ENCODE results near the gene RSPH9. TPM values are rescaled to one million over a fixed set of nuclear protein-coding genes. Genes with fewer than 3 reads are reported as not detected.

RSPH9 gene
- total and polyA plus RNA-seq, 2 experiments from 2014 or later: 0.10 to 0.39 TPM

DNA sequence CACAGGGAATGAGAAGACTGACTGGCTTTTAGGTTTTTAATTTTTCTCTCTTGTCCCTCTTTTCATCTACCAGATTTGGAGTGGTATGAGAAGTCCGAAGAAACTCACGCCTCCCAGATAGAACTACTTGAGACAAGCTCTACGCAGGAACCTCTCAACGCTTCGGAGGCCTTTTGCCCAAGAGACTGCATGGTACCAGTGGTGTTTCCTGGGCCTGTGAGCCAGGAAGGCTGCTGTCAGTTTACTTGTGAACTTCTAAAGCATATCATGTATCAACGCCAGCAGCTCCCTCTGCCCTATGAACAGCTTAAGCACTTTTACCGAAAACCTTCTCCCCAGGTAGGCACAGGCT, 8.6 kb upstream of the RSPH9 start (continued):
- no peak for TF ChIP-seq NANOG (IDR thresholded peaks at IDR 0.05; ENCODE audit: borderline replicate concordance)

DNA sequence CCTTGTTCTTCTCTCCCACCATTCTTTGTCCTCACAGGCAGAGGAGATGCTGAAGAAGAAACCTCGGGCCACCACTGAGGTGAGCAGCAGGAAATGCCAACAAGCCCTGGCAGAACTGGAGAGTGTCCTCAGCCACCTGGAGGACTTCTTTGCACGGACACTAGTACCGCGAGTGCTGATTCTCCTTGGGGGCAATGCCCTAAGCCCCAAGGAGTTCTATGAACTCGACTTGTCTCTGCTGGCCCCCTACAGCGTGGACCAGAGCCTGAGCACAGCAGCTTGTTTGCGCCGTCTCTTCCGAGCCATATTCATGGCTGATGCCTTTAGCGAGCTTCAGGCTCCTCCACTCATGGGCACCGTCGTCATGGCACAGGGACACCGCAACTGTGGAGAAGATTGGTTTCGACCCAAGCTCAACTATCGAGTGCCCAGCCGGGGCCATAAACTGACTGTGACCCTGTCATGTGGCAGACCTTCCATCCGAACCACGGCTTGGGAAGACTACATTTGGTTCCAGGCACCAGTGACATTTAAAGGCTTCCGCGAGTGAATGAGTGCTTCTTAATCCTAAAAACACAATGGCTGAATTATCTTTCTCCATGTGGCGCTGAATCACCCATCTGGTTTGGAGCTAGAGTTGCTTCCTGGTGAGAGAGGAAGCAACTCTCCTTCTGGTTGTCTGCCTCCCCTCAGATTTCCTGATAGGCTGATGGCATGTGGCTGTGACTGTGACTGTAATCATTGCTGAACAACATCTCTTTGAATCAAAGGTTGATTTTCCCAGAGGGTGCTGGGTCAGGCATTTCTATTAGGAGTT, 4.6 kb upstream of the RSPH9 start:
- TF ChIP-seq NANOG (IDR thresholded peaks at IDR 0.05; ENCODE audit: borderline replicate concordance): no peak
- TF ChIP-seq POLR2AphosphoS5 (IDR thresholded peaks at IDR 0.05; ENCODE audit: low read depth): no peak
- no peak for TF ChIP-seq JUNB (IDR thresholded peaks at IDR 0.05; ENCODE audit: unreplicated experiment)
- TF ChIP-seq, protein P1, sequence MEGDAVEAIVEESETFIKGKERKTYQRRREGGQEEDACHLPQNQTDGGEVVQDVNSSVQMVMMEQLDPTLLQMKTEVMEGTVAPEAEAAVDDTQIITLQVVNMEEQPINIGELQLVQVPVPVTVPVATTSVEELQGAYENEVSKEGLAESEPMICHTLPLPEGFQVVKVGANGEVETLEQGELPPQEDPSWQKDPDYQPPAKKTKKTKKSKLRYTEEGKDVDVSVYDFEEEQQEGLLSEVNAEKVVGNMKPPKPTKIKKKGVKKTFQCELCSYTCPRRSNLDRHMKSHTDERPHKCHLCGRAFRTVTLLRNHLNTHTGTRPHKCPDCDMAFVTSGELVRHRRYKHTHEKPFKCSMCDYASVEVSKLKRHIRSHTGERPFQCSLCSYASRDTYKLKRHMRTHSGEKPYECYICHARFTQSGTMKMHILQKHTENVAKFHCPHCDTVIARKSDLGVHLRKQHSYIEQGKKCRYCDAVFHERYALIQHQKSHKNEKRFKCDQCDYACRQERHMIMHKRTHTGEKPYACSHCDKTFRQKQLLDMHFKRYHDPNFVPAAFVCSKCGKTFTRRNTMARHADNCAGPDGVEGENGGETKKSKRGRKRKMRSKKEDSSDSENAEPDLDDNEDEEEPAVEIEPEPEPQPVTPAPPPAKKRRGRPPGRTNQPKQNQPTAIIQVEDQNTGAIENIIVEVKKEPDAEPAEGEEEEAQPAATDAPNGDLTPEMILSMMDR (conservative IDR thresholded peaks at IDR 0.05; ENCODE audit: low read depth in 2 of 2): no peak
- TF ChIP-seq ZNF331 (CRISPR knock-in tag; IDR thresholded peaks at IDR 0.05; ENCODE audit: low read depth): no peak
- no peak for TF ChIP-seq EZH2phosphoT487 (IDR thresholded peaks at IDR 0.05; ENCODE audit: unreplicated experiment)
- no peak for TF ChIP-seq ZNF114 (CRISPR knock-in tag; IDR thresholded peaks at IDR 0.05)
- H4K20me1 ChIP-seq (replicated peaks; ENCODE audit: insufficient read depth): peaks cover 31% of the 10 kb centered on the region
- H3F3A ChIP-seq (replicated peaks; ENCODE audit: low read depth): peaks cover 9% of the 10 kb centered on the region
- H3K27ac ChIP-seq (ENCODE audit: low read depth): no peak overlapping the region
- H3K36me3 ChIP-seq (ENCODE audit: insufficient read depth): peaks cover 23% of the 10 kb centered on the region
- H3K79me2 ChIP-seq (replicated peaks; ENCODE audit: insufficient read depth): peaks cover 44% of the 10 kb centered on the region
- no peaks in the 10 kb centered on the region for H3K27me3 ChIP-seq (ENCODE audit: insufficient read depth)
- Mint-ChIP-seq H3K27ac (no peak overlapping the region), H3K27me3 (ENCODE audit: insufficient read depth, low read depth, poor library complexity) (peaks cover 14% of the 10 kb centered on the region), H3K4me1 (peaks cover 18% of the 10 kb centered on the region), H3K9me3 (no peaks in the 10 kb centered on the region), H3K4me3 (no peak overlapping the region), H3K36me3 (ENCODE audit: low read depth) (peaks cover 62% of the 10 kb centered on the region)
- H3K4me3 ChIP-seq: no peak overlapping the region
- no peak for ATAC-seq
- H2AFZ ChIP-seq: no peak overlapping the region
- peaks cover 15% of the 10 kb centered on the region for H3K4me1 ChIP-seq (ENCODE audit: insufficient read depth)
- H3K9me2 ChIP-seq (ENCODE audit: insufficient read depth): no peaks in the 10 kb centered on the region
- no peak overlapping the region for H3K4me2 ChIP-seq
- no peak for DNase-seq (ENCODE audit: low spot score)

DNA sequence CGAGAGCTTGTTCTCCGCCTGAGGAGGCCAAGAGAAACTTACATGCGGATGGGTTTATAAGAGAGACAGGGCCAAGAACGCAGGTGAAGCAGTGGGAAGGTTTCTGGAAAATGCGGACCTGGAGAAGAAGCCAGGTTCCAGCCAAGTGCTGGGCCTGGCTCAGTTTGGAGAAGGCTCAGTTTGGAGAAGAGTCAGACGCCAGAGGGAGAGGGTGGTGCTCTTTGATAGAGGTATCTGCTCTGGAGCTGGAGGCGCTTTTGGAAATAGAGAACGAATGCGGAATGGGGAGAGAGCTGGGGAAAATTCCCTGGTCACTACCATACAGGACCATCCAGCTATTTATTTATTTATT, 753 bp downstream of the RSPH9 start:
- H3K9me2 ChIP-seq (ENCODE audit: insufficient read depth): no peaks in the 10 kb centered on the region
- H3K27ac Mint-ChIP-seq: peak overlapping the region; percentile 87
- TF ChIP-seq, protein P2, sequence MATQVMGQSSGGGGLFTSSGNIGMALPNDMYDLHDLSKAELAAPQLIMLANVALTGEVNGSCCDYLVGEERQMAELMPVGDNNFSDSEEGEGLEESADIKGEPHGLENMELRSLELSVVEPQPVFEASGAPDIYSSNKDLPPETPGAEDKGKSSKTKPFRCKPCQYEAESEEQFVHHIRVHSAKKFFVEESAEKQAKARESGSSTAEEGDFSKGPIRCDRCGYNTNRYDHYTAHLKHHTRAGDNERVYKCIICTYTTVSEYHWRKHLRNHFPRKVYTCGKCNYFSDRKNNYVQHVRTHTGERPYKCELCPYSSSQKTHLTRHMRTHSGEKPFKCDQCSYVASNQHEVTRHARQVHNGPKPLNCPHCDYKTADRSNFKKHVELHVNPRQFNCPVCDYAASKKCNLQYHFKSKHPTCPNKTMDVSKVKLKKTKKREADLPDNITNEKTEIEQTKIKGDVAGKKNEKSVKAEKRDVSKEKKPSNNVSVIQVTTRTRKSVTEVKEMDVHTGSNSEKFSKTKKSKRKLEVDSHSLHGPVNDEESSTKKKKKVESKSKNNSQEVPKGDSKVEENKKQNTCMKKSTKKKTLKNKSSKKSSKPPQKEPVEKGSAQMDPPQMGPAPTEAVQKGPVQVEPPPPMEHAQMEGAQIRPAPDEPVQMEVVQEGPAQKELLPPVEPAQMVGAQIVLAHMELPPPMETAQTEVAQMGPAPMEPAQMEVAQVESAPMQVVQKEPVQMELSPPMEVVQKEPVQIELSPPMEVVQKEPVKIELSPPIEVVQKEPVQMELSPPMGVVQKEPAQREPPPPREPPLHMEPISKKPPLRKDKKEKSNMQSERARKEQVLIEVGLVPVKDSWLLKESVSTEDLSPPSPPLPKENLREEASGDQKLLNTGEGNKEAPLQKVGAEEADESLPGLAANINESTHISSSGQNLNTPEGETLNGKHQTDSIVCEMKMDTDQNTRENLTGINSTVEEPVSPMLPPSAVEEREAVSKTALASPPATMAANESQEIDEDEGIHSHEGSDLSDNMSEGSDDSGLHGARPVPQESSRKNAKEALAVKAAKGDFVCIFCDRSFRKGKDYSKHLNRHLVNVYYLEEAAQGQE (IDR thresholded peaks at IDR 0.05; ENCODE audit: unreplicated experiment): no peak
- TF ChIP-seq JUNB (IDR thresholded peaks at IDR 0.05; ENCODE audit: unreplicated experiment): no peak
- TF ChIP-seq CREB1 (CRISPR knock-in tag; IDR thresholded peaks at IDR 0.05; ENCODE audit: low read depth): no peak
- TF ChIP-seq ZNF114 (CRISPR knock-in tag; IDR thresholded peaks at IDR 0.05): no peak
- no peak for TF ChIP-seq ZNF331 (CRISPR knock-in tag; IDR thresholded peaks at IDR 0.05; ENCODE audit: low read depth)
- no peak for TF ChIP-seq NANOG (IDR thresholded peaks at IDR 0.05; ENCODE audit: borderline replicate concordance)
- DNase-seq (ENCODE audit: low spot score) (no peak), ATAC-seq (no peak)
- peaks cover 14% of the 10 kb centered on the region for H4K20me1 ChIP-seq (replicated peaks; ENCODE audit: insufficient read depth)
- peak overlapping the region; percentile 56 for H3K4me3 ChIP-seq
- H3K4me1 Mint-ChIP-seq: peaks cover 10% of the 10 kb centered on the region
- H3K27me3 ChIP-seq (ENCODE audit: insufficient read depth): no peaks in the 10 kb centered on the region
- peak overlapping the region; percentile 80 for H3K4me3 Mint-ChIP-seq
- peaks cover 8% of the 10 kb centered on the region for H3K36me3 ChIP-seq (ENCODE audit: insufficient read depth)
- H3F3A ChIP-seq (replicated peaks; ENCODE audit: low read depth): peaks cover 7% of the 10 kb centered on the region
- H3K27ac ChIP-seq (ENCODE audit: low read depth): peak overlapping the region; percentile 53; the same call in 1 of the 2 replicates
- H3K79me2 ChIP-seq (replicated peaks; ENCODE audit: insufficient read depth): no peaks in the 10 kb centered on the region; the same call in 1 of the 2 replicates
- peaks cover 16% of the 10 kb centered on the region for H3K36me3 Mint-ChIP-seq (ENCODE audit: low read depth)
- H3K9me3 Mint-ChIP-seq: peaks cover 2% of the 10 kb centered on the region; the same call in 1 of the 3 replicates
- peak overlapping the region; percentile 98 for H2AFZ ChIP-seq
- peak overlapping the region; percentile 80 for H3K4me2 ChIP-seq
- H3K27me3 Mint-ChIP-seq (ENCODE audit: insufficient read depth, low read depth, poor library complexity): peaks cover 14% of the 10 kb centered on the region
- H3K4me1 ChIP-seq (ENCODE audit: insufficient read depth): peaks cover 6% of the 10 kb centered on the region

Data from GM23338 (cell line).